B cell (primary cell): ENCODE results near the gene SLC4A8. TPM values are rescaled to one million over a fixed set of nuclear protein-coding genes. Genes with fewer than 3 reads are reported as not detected.

ENCODE experiments used
- ATAC-seq: fragments of 200-7000 bp; cut with Tn5 transposase; one replicate; pipeline ENCODE4 v1.10.0; 2021; ENCODE audit warnings: low read depth, mild to moderate bottlenecking, moderate number of reproducible peaks, moderate library complexity
- CTCF ChIA-PET: fragments of 350-600 bp; sonication (Branson Sonifier 250); formaldehyde crosslinking; loops from one replicate; lab custom pipeline; 2021; ENCODE audit warnings: antibody characterized with exemption, inconsistent platforms; lab: Charles Lee
- POLR2A ChIA-PET: fragments of 350-600 bp; sonication (Branson Sonifier 250); formaldehyde crosslinking; loops from one replicate; lab custom pipeline; 2021; ENCODE audit warnings: antibody characterized with exemption; lab: Charles Lee
- DNase-seq: peaks from one replicate; pipeline ENCODE4 v3.0.0; 2013
- H2AFZ ChIP-seq: 2 replicates; pipeline ENCODE4 v1.6.1; 2012; ENCODE audit warnings: mild to moderate bottlenecking, low read depth, low read length; ENCODE audit not compliant: insufficient read depth, poor library complexity, severe bottlenecking
- H3K27ac ChIP-seq, 2 donors: 1 replicate in 1 of 2; 2 replicates in 1 of 2; pipeline ENCODE4 v1.5.1; 2012 to 2013; ENCODE audit warnings: low read length in 2 of 2, mild to moderate bottlenecking in 2 of 2, moderate library complexity in 1 of 2
- H3K27me3 ChIP-seq, 4 experiments: fragments of 200-600 bp in 1 of 4; sonication (generic) in 1 of 4; replicated peaks in 1 of 4; 1 replicate in 2 of 4; 2 replicates in 2 of 4; pipeline versions ENCODE4 v1.6.1 to v1.7.0; 2013 to 2016; ENCODE audit warnings: low read length in 3 of 4, mild to moderate bottlenecking in 2 of 4, mixed read lengths in 1 of 4, moderate library complexity in 1 of 4; ENCODE audit not compliant: insufficient read depth in 4 of 4, control insufficient read depth in 3 of 4; ENCODE audit errors: control extremely low read depth in 1 of 4
- H3K36me3 ChIP-seq, 2 experiments: replicated peaks in 1 of 2; 1 replicate in 1 of 2; 2 replicates in 1 of 2; pipeline versions ENCODE4 v1.6.1 to v1.7.1; 2013; ENCODE audit warnings: low read length in 1 of 2; ENCODE audit not compliant: insufficient read depth in 2 of 2, control insufficient read depth in 1 of 2; ENCODE audit errors: control extremely low read depth in 1 of 2, extremely low read depth in 1 of 2
- H3K4me1 ChIP-seq, 2 donors: fragments of 200-600 bp in 1 of 2; sonication (generic) in 1 of 2; 1 replicate in 1 of 2; 2 replicates in 1 of 2; pipeline versions ENCODE4 v1.5.1 to v1.6.1; 2013 to 2017; ENCODE audit warnings: low read length in 2 of 2; ENCODE audit not compliant: control insufficient read depth in 2 of 2, insufficient read depth in 2 of 2
- H3K4me2 ChIP-seq: replicated peaks from 2 replicates; pipeline ENCODE3; 2012; ENCODE audit warnings: mild to moderate bottlenecking, low read depth, low read length; ENCODE audit not compliant: poor library complexity, severe bottlenecking
- H3K4me3 ChIP-seq, 5 experiments: fragments of 200-600 bp in 1 of 5; sonication (generic) in 1 of 5; 1 replicate in 3 of 5; 2 replicates in 2 of 5; pipeline versions ENCODE4 v1.5.1 to v1.7.0; 2011 to 2016; ENCODE audit warnings: low read length in 4 of 5, mild to moderate bottlenecking in 4 of 5, low read depth in 2 of 5, control low read depth in 1 of 5, moderate library complexity in 1 of 5; ENCODE audit not compliant: insufficient read depth in 1 of 5; ENCODE audit errors: control extremely low read depth in 1 of 5, extremely low read depth in 1 of 5
- H3K79me2 ChIP-seq: fragments of 200-600 bp; sonication (generic); one replicate; pipeline ENCODE4 v1.6.0; 2016; ENCODE audit warnings: low read length; ENCODE audit not compliant: control insufficient read depth, insufficient read depth
- H3K9ac ChIP-seq: fragments of 200-600 bp; sonication (generic); 2 replicates; pipeline ENCODE4 v1.6.1; 2017; ENCODE audit warnings: mild to moderate bottlenecking, low read length, moderate library complexity
- H3K9me3 ChIP-seq, 3 donors: one replicate each; pipeline versions ENCODE4 v1.6.1 to v1.7.1; 2013; ENCODE audit warnings: low read length in 2 of 3; ENCODE audit not compliant: control insufficient read depth in 2 of 3, insufficient read depth in 1 of 3; ENCODE audit errors: control extremely low read depth in 1 of 3
- H4K20me1 ChIP-seq: 2 replicates; pipeline ENCODE4 v1.6.0; 2012; ENCODE audit warnings: mild to moderate bottlenecking, low read length; ENCODE audit not compliant: insufficient read depth, control insufficient read depth, poor library complexity, severe bottlenecking
- H3K27ac Mint-ChIP-seq: one replicate; pipeline ENCODE4 v1.8.0; 2021; ENCODE audit warnings: mixed read lengths
- H3K27me3 Mint-ChIP-seq: one replicate; pipeline ENCODE4 v1.8.0; 2021; ENCODE audit warnings: mixed read lengths
- H3K4me1 Mint-ChIP-seq: one replicate; pipeline ENCODE4 v1.8.0; 2021; ENCODE audit warnings: mixed read lengths
- H3K4me3 Mint-ChIP-seq: one replicate; pipeline ENCODE4 v1.8.0; 2021; ENCODE audit warnings: mixed read lengths
- H3K9me3 Mint-ChIP-seq: one replicate; pipeline ENCODE4 v1.8.0; 2022; ENCODE audit warnings: mixed read lengths; ENCODE audit not compliant: insufficient read depth
- EZH2 ChIP-seq: IDR thresholded peaks from 2 replicates; pipeline ENCODE4 v1.6.1; 2012; ENCODE audit warnings: borderline replicate concordance, low read depth, mild to moderate bottlenecking, moderate library complexity, low read length; ENCODE audit not compliant: insufficient read depth, poor library complexity, severe bottlenecking
- WGBS: methylation state at CpG from one replicate; pipeline ENCODE4 v1.1.5; 2013; ENCODE audit warnings: missing lambda C conversion rate; ENCODE audit not compliant: insufficient coverage; 5-methylcytosine and 5-hydroxymethylcytosine counted together
- intact Hi-C: fragments of 100-400 bp; cut with micrococcal nuclease; formaldehyde crosslinking; loops from one replicate; pipeline ENCODE4 v1.10.0; 2022
- polyA plus RNA-seq: library from polyadenylated mRNA; depleted of rRNA; stranded (reverse); fragments of >200 nt; gene quantifications from 2 replicates; pipeline ENCODE4 v1.2.3, GENCODE V29; 2012
- total RNA-seq, 2 donors: library from RNA; stranded (reverse); fragments of 120-200 nt in 1 of 2; gene quantifications; 1 replicate in 1 of 2; 2 replicates in 1 of 2; pipeline versions ENCODE4 v1.2.3 to v1.2.4, GENCODE V29; 2013 to 2022
- TF ChIP-seq, protein P1 (sequence below): fragments of 200-600 bp; IDR thresholded peaks from one replicate; pipeline ENCODE4 v1.8.0; 2022; ENCODE audit warnings: antibody characterized with exemption, mild to moderate bottlenecking

The SLC4A8 gene
- total and polyA plus RNA-seq, 2 donors (not counting 1 experiment from before 2014, with no cell fraction given): 3.1 to 3.2 TPM

- no peaks in the 10 kb centered on the region for H4K20me1 ChIP-seq
- H2AFZ ChIP-seq: no peak overlapping the region
- H3K4me3 ChIP-seq: no peak overlapping the region
- no peaks in the 10 kb centered on the region for H3K27me3 Mint-ChIP-seq
- no peaks in the 10 kb centered on the region for H3K9me3 ChIP-seq
- no peak for DNase-seq
- no peak overlapping the region for H3K9ac ChIP-seq
- H3K9me3 Mint-ChIP-seq: no peaks in the 10 kb centered on the region
- no peak overlapping the region for H3K4me3 Mint-ChIP-seq
- ChIA-PET POLR2A (no interaction called here), CTCF (no interaction called here)
- no peak overlapping the region for H3K27ac ChIP-seq
- no peaks in the 10 kb centered on the region for H3K79me2 ChIP-seq
- no peak overlapping the region for H3K4me2 ChIP-seq
- H3K27me3 ChIP-seq: no peaks in the 10 kb centered on the region
- no peak overlapping the region for H3K27ac Mint-ChIP-seq
- no peaks in the 10 kb centered on the region for H3K4me1 Mint-ChIP-seq
- H3K36me3 ChIP-seq: peaks cover 0 to under 1% of the 10 kb centered on the region in 2 experiments
- intact Hi-C loops: no loop called here
- no peak for TF ChIP-seq EZH2
- TF ChIP-seq, protein P1, sequence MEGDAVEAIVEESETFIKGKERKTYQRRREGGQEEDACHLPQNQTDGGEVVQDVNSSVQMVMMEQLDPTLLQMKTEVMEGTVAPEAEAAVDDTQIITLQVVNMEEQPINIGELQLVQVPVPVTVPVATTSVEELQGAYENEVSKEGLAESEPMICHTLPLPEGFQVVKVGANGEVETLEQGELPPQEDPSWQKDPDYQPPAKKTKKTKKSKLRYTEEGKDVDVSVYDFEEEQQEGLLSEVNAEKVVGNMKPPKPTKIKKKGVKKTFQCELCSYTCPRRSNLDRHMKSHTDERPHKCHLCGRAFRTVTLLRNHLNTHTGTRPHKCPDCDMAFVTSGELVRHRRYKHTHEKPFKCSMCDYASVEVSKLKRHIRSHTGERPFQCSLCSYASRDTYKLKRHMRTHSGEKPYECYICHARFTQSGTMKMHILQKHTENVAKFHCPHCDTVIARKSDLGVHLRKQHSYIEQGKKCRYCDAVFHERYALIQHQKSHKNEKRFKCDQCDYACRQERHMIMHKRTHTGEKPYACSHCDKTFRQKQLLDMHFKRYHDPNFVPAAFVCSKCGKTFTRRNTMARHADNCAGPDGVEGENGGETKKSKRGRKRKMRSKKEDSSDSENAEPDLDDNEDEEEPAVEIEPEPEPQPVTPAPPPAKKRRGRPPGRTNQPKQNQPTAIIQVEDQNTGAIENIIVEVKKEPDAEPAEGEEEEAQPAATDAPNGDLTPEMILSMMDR: no peak
- no peaks in the 10 kb centered on the region for H3K4me1 ChIP-seq
- ATAC-seq: no peak
These were observed 34.0 kb downstream of the SLC4A8 start for GRCh38 chr12:51458635-51459034.

GRCh38 chr12:51460519-51460918 lies 35.9 kb downstream of the SLC4A8 start:
- H3K4me3 Mint-ChIP-seq: no peak overlapping the region
- no peaks in the 10 kb centered on the region for H3K9me3 Mint-ChIP-seq
- Histone ChIP-seq H3K27ac (no peak overlapping the region), H3K27me3 (no peaks in the 10 kb centered on the region), H3K4me3 (no peak overlapping the region), H3K79me2 (no peaks in the 10 kb centered on the region), H3K4me1 (no peaks in the 10 kb centered on the region), H3K9ac (no peak overlapping the region), H3K4me2 (no peak overlapping the region), H3K36me3 (peaks cover 0 to 3% of the 10 kb centered on the region in 2 experiments), H3K9me3 (no peaks in the 10 kb centered on the region), H2AFZ (no peak overlapping the region), H4K20me1 (no peaks in the 10 kb centered on the region)
- no peaks in the 10 kb centered on the region for H3K4me1 Mint-ChIP-seq
- DNase-seq (no peak), ATAC-seq (no peak)
- 85% methylated on average over 1 of the region's 2 CpGs for WGBS
- CTCF ChIA-PET: no interaction called here
- TF ChIP-seq, protein P1: no peak
- no peak for TF ChIP-seq EZH2
- intact Hi-C loops: no loop called here
- no peak overlapping the region for H3K27ac Mint-ChIP-seq
- POLR2A ChIA-PET: no interaction called here
- H3K27me3 Mint-ChIP-seq: no peaks in the 10 kb centered on the region
